Measurements from ENCODE around the gene C4orf51.

C4orf51 gene

DNA sequence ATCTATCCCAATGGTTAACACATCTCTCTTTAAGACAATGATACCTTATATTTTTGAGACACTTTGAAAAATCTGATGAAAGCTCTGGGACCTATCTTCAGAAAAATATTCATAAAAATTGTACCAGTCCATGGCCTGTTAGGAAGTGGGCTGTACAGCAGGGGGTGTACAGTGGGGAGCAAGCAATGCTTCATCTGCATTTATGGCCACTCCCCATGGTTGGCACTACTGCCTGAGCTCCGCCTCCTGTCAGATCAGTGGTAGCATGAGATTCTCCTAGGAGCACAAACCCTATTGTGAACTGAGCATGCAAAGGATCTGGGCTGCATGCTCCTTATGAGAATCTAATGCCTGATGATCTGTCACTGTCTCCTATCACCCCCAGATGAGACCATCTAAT, 42.6 kb downstream of the C4orf51 start:
- H3K23ac ChIP-seq (ENCODE audit: low read length), result no peak overlapping the region
- no peak overlapping the region for H4K5ac ChIP-seq (ENCODE audit: low read length)
- H2BK5ac ChIP-seq (ENCODE audit: low read length), result no peak overlapping the region
- no peaks in the 10 kb centered on the region for H3K79me1 ChIP-seq (ENCODE audit: low read length)
- no peak overlapping the region for H2AK5ac ChIP-seq (ENCODE audit: low read length)
- no peak overlapping the region for H3K56ac ChIP-seq (ENCODE audit: low read length)
- no peaks in the 10 kb centered on the region for H3K36me3 ChIP-seq (ENCODE audit: control insufficient read depth, insufficient read depth, low read length)
- no peak overlapping the region for H3K4me3 ChIP-seq (ENCODE audit: low read length)
- no peak overlapping the region for H2BK15ac ChIP-seq (replicated peaks; ENCODE audit: low read depth)
- H2BK120ac ChIP-seq (ENCODE audit: low read depth, low read length), result no peak overlapping the region
- no peak overlapping the region for H3K4ac ChIP-seq (ENCODE audit: low read depth, low read length)
- H4K8ac ChIP-seq (ENCODE audit: low read depth, low read length), result no peak overlapping the region
- no peaks in the 10 kb centered on the region for H3K79me2 ChIP-seq (ENCODE audit: control insufficient read depth, insufficient read depth, low read length)
- H3K27me3 ChIP-seq (ENCODE audit: insufficient read depth, low read length, poor library complexity), result no peaks in the 10 kb centered on the region
- no peak overlapping the region for H3K4me2 ChIP-seq (ENCODE audit: low read length)
- H3K4me1 ChIP-seq (ENCODE audit: control insufficient read depth, low read depth, low read length), result peaks cover 2% of the 10 kb centered on the region
- H3K9ac ChIP-seq (ENCODE audit: low read length), result no peak overlapping the region
- no peak overlapping the region for H3K18ac ChIP-seq (ENCODE audit: low read length)
- H3K27ac ChIP-seq (ENCODE audit: low read depth, low read length), result no peak overlapping the region
- WGBS (ENCODE audit: extremely low coverage, insufficient coverage, low lambda C conversion rate), result no CpG with 5 or more reads among the region's 1 CpG
- DNase-seq, result no peak

- Histone ChIP-seq H3K36me3 (ENCODE audit: control insufficient read depth, insufficient read depth, low read length) (no peaks in the 10 kb centered on the region), H2BK15ac (replicated peaks; ENCODE audit: low read depth) (no peak overlapping the region), H3K18ac (ENCODE audit: low read length) (no peak overlapping the region), H4K8ac (ENCODE audit: low read depth, low read length) (no peak overlapping the region), H3K9ac (ENCODE audit: low read length) (no peak overlapping the region), H3K4me3 (ENCODE audit: low read length) (no peak overlapping the region), H3K4ac (ENCODE audit: low read depth, low read length) (no peak overlapping the region), H3K56ac (ENCODE audit: low read length) (no peak overlapping the region), H3K4me2 (ENCODE audit: low read length) (no peak overlapping the region), H3K23ac (ENCODE audit: low read length) (no peak overlapping the region), H2AK5ac (ENCODE audit: low read length) (no peak overlapping the region), H4K5ac (ENCODE audit: low read length) (no peak overlapping the region), H3K27ac (ENCODE audit: low read depth, low read length) (no peak overlapping the region), H2BK120ac (ENCODE audit: low read depth, low read length) (no peak overlapping the region), H2BK5ac (ENCODE audit: low read length) (no peak overlapping the region), H3K79me2 (ENCODE audit: control insufficient read depth, insufficient read depth, low read length) (no peaks in the 10 kb centered on the region), H3K4me1 (ENCODE audit: control insufficient read depth, low read depth, low read length) (peaks cover 2% of the 10 kb centered on the region), H3K27me3 (ENCODE audit: insufficient read depth, low read length, poor library complexity) (no peaks in the 10 kb centered on the region), H3K79me1 (ENCODE audit: low read length) (no peaks in the 10 kb centered on the region)
- no peak for DNase-seq
- WGBS (ENCODE audit: extremely low coverage, insufficient coverage, low lambda C conversion rate), result no CpG with 5 or more reads among the region's 2 CpGs
Measured at GRCh38 chr4:145723336-145723735, 43.4 kb downstream of the C4orf51 start.

GRCh38 chr4:145730026-145730425, 50.1 kb downstream of the C4orf51 start:
- no peak overlapping the region for H3K4me3 ChIP-seq (ENCODE audit: low read length)
- no peak overlapping the region for H2BK15ac ChIP-seq (replicated peaks; ENCODE audit: low read depth)
- peak overlapping the region; percentile 15 for H3K18ac ChIP-seq (ENCODE audit: low read length)
- H3K23ac ChIP-seq (ENCODE audit: low read length), result no peak overlapping the region
- H4K5ac ChIP-seq (ENCODE audit: low read length), result no peak overlapping the region
- H3K4ac ChIP-seq (ENCODE audit: low read depth, low read length), result peak overlapping the region; percentile 6
- peak overlapping the region; percentile 35 for H2BK120ac ChIP-seq (ENCODE audit: low read depth, low read length)
- peak overlapping the region; percentile 15 for H2AK5ac ChIP-seq (ENCODE audit: low read length)
- H4K8ac ChIP-seq (ENCODE audit: low read depth, low read length), result no peak overlapping the region
- H3K79me2 ChIP-seq (ENCODE audit: control insufficient read depth, insufficient read depth, low read length), result no peaks in the 10 kb centered on the region
- H3K4me2 ChIP-seq (ENCODE audit: low read length), result no peak overlapping the region
- H2BK5ac ChIP-seq (ENCODE audit: low read length), result peak overlapping the region; percentile 87
- DNase-seq, result no peak
- no peak overlapping the region for H3K9ac ChIP-seq (ENCODE audit: low read length)
- no peaks in the 10 kb centered on the region for H3K27me3 ChIP-seq (ENCODE audit: insufficient read depth, low read length, poor library complexity)
- H3K79me1 ChIP-seq (ENCODE audit: low read length), result no peaks in the 10 kb centered on the region
- peak overlapping the region; percentile 51 for H3K27ac ChIP-seq (ENCODE audit: low read depth, low read length)
- H3K36me3 ChIP-seq (ENCODE audit: control insufficient read depth, insufficient read depth, low read length), result no peaks in the 10 kb centered on the region
- peak overlapping the region; percentile 79 for H3K56ac ChIP-seq (ENCODE audit: low read length)
- no CpG with 5 or more reads among the region's 5 CpGs for WGBS (ENCODE audit: extremely low coverage, insufficient coverage, low lambda C conversion rate)
- peaks cover 24% of the 10 kb centered on the region for H3K4me1 ChIP-seq (ENCODE audit: control insufficient read depth, low read depth, low read length)

GRCh38 chr4:145731028-145731427, 51.1 kb downstream of the C4orf51 start:
- Histone ChIP-seq H3K18ac (ENCODE audit: low read length) (peak overlapping the region; percentile 94), H3K4me2 (ENCODE audit: low read length) (no peak overlapping the region), H2BK15ac (replicated peaks; ENCODE audit: low read depth) (peak overlapping the region; percentile 94), H3K27me3 (ENCODE audit: insufficient read depth, low read length, poor library complexity) (no peaks in the 10 kb centered on the region), H3K4me1 (ENCODE audit: control insufficient read depth, low read depth, low read length) (peaks cover 30% of the 10 kb centered on the region), H3K56ac (ENCODE audit: low read length) (peak overlapping the region; percentile 46), H3K4ac (ENCODE audit: low read depth, low read length) (peak overlapping the region; percentile 45), H3K4me3 (ENCODE audit: low read length) (no peak overlapping the region), H2BK5ac (ENCODE audit: low read length) (peak overlapping the region; percentile 62), H3K36me3 (ENCODE audit: control insufficient read depth, insufficient read depth, low read length) (no peaks in the 10 kb centered on the region), H3K79me1 (ENCODE audit: low read length) (no peaks in the 10 kb centered on the region), H3K27ac (ENCODE audit: low read depth, low read length) (no peak overlapping the region), H4K8ac (ENCODE audit: low read depth, low read length) (no peak overlapping the region), H3K79me2 (ENCODE audit: control insufficient read depth, insufficient read depth, low read length) (no peaks in the 10 kb centered on the region), H2AK5ac (ENCODE audit: low read length) (peak overlapping the region; percentile 97), H2BK120ac (ENCODE audit: low read depth, low read length) (no peak overlapping the region), H3K23ac (ENCODE audit: low read length) (peak overlapping the region; percentile 18), H4K5ac (ENCODE audit: low read length) (peak overlapping the region; percentile 29), H3K9ac (ENCODE audit: low read length) (no peak overlapping the region)
- WGBS (ENCODE audit: extremely low coverage, insufficient coverage, low lambda C conversion rate), result no CpG with 5 or more reads among the region's 1 CpG
- no peak for DNase-seq

GRCh38 chr4:145732001-145732815, 52.3 kb downstream of the C4orf51 start:
- Histone ChIP-seq H2BK15ac (replicated peaks; ENCODE audit: low read depth) (peak overlapping the region; percentile 93), H3K4me2 (ENCODE audit: low read length) (peak overlapping the region; percentile 24), H3K79me2 (ENCODE audit: control insufficient read depth, insufficient read depth, low read length) (no peaks in the 10 kb centered on the region), H3K79me1 (ENCODE audit: low read length) (no peaks in the 10 kb centered on the region), H3K27me3 (ENCODE audit: insufficient read depth, low read length, poor library complexity) (no peaks in the 10 kb centered on the region), H3K18ac (ENCODE audit: low read length) (peak overlapping the region; percentile 78), H2BK120ac (ENCODE audit: low read depth, low read length) (peak overlapping the region; percentile 65), H4K8ac (ENCODE audit: low read depth, low read length) (no peak overlapping the region), H3K9ac (ENCODE audit: low read length) (peak overlapping the region; percentile 61), H3K23ac (ENCODE audit: low read length) (no peak overlapping the region), H3K4ac (ENCODE audit: low read depth, low read length) (peak overlapping the region; percentile 59), H2BK5ac (ENCODE audit: low read length) (peak overlapping the region; percentile 81), H4K5ac (ENCODE audit: low read length) (peak overlapping the region; percentile 76), H3K36me3 (ENCODE audit: control insufficient read depth, insufficient read depth, low read length) (no peaks in the 10 kb centered on the region), H2AK5ac (ENCODE audit: low read length) (peak overlapping the region; percentile 55), H3K4me1 (ENCODE audit: control insufficient read depth, low read depth, low read length) (peaks cover 33% of the 10 kb centered on the region), H3K4me3 (ENCODE audit: low read length) (no peak overlapping the region), H3K27ac (ENCODE audit: low read depth, low read length) (peak overlapping the region; percentile 86), H3K56ac (ENCODE audit: low read length) (peak overlapping the region; percentile 88)
- WGBS (ENCODE audit: extremely low coverage, insufficient coverage, low lambda C conversion rate), result no CpG with 5 or more reads among the region's 14 CpGs
- peak; percentile 69 for DNase-seq

All from mesendoderm (in vitro differentiated cells).